Measurements from ENCODE around the gene ACSM4.

DNA sequence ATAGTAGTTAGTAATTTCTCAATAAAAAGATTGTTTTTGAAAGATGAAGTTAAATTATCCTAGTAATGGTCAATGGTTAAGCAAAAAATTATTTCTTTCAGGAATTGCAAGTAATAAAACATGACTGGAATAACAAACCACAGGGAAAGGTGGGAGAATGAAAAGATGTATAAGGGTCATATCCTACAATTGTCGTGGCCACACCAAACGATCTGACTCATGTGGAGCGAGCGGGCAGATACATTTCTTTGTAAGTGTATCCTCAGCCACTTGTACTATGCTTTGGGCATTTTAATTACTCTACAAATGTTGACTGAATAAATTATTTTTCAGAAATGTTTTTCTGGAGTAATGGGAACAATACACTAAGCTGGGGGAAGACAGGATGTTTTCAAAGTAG, 45.5 kb downstream of the ACSM4 start:
- TF ChIP-seq, protein P1, sequence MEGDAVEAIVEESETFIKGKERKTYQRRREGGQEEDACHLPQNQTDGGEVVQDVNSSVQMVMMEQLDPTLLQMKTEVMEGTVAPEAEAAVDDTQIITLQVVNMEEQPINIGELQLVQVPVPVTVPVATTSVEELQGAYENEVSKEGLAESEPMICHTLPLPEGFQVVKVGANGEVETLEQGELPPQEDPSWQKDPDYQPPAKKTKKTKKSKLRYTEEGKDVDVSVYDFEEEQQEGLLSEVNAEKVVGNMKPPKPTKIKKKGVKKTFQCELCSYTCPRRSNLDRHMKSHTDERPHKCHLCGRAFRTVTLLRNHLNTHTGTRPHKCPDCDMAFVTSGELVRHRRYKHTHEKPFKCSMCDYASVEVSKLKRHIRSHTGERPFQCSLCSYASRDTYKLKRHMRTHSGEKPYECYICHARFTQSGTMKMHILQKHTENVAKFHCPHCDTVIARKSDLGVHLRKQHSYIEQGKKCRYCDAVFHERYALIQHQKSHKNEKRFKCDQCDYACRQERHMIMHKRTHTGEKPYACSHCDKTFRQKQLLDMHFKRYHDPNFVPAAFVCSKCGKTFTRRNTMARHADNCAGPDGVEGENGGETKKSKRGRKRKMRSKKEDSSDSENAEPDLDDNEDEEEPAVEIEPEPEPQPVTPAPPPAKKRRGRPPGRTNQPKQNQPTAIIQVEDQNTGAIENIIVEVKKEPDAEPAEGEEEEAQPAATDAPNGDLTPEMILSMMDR (IDR thresholded peaks at IDR 0.05) = no peak
- TF ChIP-seq POLR2A (IDR thresholded peaks at IDR 0.05; ENCODE audit: low read depth) = no peak

Data from esophagus muscularis mucosa (tissue), 3 donors.